GOT3 (cell line): ENCODE data around the gene DTNA.

Experiments used
- DNase-seq: peaks from one replicate; lab custom pipeline; 2025; ENCODE audit warnings: mixed read lengths; lab: John Stamatoyannopoulos, UW

Gene DTNA

GRCh38 chr18:34772887-34773286, 62.8 kb downstream of the DTNA start:
- no peak for DNase-seq

GRCh38 chr18:34773378-34773777, 63.3 kb downstream of the DTNA start:
- no peak for DNase-seq

GRCh38 chr18:34773961-34774766, 64.1 kb downstream of the DTNA start:
- no peak for DNase-seq

- no peak for DNase-seq
These were observed 65.4 kb downstream of the DTNA start for GRCh38 chr18:34775461-34775860.

- DNase-seq: no peak
These were observed 69.0 kb downstream of the DTNA start for GRCh38 chr18:34779112-34779511.

- no peak for DNase-seq
These were observed 70.8 kb downstream of the DTNA start for GRCh38 chr18:34780856-34781255.

GRCh38 chr18:34783501-34783900, 73.4 kb downstream of the DTNA start:
- DNase-seq: no peak

- DNase-seq: no peak
These were observed 76.2 kb downstream of the DTNA start for GRCh38 chr18:34786162-34786741.

- DNase-seq: no peak
These were observed 77.9 kb downstream of the DTNA start for GRCh38 chr18:34787931-34788532.

GRCh38 chr18:34789768-34790344, 79.8 kb downstream of the DTNA start:
- DNase-seq: no peak

- no peak for DNase-seq
These were observed 84.2 kb downstream of the DTNA start for GRCh38 chr18:34794348-34794747.

GRCh38 chr18:34795070-34795732, 85.1 kb downstream of the DTNA start:
- no peak for DNase-seq

- DNase-seq: no peak
These were observed 86.0 kb downstream of the DTNA start for GRCh38 chr18:34796035-34796657.

GRCh38 chr18:34799291-34799690, 89.2 kb downstream of the DTNA start:
- DNase-seq: no peak

GRCh38 chr18:34800381-34800780, 90.3 kb downstream of the DTNA start:
- DNase-seq: no peak

GRCh38 chr18:34801774-34802173, 91.7 kb downstream of the DTNA start:
- DNase-seq: no peak

GRCh38 chr18:34802959-34803358, 92.9 kb downstream of the DTNA start:
- DNase-seq: no peak

GRCh38 chr18:34803877-34804400, 93.8 kb downstream of the DTNA start:
- DNase-seq: no peak

GRCh38 chr18:34805103-34805877, 95.2 kb downstream of the DTNA start:
- no peak for DNase-seq

- DNase-seq: no peak
These were observed 95.8 kb downstream of the DTNA start for GRCh38 chr18:34805878-34806351.

- DNase-seq: no peak
These were observed 96.4 kb downstream of the DTNA start for GRCh38 chr18:34806527-34806926.
